Stimulated activated CD8-positive, alpha-beta memory T cell treated with anti-CD3 and anti-CD28 coated beads, Interleukin-4, amount 100 ng/mL, for 1 hour (primary cell): Measurements from ENCODE around the gene CPHXL2.

Source experiments
- DNase-seq, 2 donors: peaks; one replicate each; pipeline ENCODE4 v3.0.0-alpha.2; 2020; ENCODE audit warnings: low read depth in 2 of 2, low spot score in 1 of 2

Gene CPHXL2

DNA sequence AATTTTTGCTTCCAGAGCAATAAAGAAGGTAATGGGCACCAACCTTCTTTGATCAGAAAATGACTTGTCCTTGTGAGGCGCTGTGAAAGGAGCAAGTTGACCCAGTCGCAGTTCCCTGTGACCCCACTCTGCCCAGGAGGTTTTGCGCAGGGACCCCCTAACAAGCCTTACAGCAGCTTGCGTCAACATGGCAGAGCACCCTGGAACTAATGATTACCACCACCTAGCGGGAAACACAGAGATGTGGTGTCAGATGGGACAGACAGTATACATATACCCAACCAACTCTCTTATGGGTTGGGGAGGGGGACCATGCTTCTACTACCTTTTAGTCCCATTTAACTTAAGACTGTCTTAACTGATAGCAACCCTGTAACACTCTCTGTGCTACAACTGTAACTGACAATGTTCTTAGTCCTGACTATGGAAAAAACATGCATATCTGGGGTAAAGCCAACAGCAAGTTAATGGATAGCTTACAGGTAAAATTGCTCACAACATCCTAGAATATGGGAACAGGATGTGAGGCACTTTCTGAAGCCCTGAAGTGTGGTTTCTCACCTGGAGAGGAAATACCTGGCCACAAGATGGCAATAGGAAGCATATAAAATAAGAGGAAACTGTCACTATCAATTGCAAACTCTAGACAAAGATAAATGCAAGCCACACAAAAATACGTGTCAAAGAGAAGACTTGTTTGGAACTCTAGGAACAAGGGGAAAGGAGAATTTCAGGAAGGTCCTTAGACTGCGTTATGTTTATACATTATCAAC, 32.4 kb downstream of the CPHXL2 start:
- no peak for DNase-seq

DNA sequence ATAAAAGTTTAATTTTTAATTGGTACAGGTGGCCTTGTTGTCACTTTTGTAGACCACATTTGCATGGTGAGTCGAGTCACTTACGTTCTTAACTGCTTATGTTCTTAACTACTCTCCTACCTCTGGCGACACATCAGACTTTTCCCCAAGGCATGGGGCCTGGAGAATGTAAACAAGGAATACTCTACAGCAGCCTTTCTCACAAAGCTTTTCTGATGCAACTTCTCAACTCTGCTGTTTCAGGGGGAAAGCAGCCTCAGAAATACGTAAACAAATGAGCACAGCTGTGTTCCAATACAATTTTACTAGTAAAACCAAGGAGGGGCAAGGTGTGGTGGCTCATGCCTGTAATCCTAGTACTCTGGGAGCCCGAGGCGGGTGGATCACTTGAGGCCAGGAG, 36.2 kb downstream of the CPHXL2 start:
- no peak for DNase-seq

- DNase-seq, result no peak
These were observed 41.8 kb downstream of the CPHXL2 start for GRCh38 chr16:75635036-75635435.

GRCh38 chr16:75632857-75633256, 44.0 kb downstream of the CPHXL2 start:
- no peak for DNase-seq

- DNase-seq, result no peak
These were observed 46.8 kb downstream of the CPHXL2 start for GRCh38 chr16:75630052-75630451.

DNA sequence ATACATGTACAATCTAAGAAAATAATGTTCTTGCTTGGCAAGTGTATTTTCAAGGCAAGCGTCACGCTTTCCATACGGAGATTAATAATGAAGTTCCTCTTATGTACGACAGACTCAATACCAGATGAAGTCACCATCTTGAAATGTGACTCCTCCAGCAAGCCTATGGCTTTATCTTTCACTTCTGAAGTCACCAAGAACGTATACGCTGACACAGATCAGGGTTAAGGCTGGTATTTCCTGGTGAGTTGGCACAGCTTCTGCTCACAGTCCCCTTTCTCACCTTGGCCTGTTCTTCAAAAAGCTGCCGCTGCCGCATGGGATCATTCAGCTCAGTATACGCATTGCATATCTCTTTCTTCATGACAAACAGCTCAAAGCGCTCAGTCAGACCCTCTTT, 47.7 kb downstream of the CPHXL2 start:
- DNase-seq, result no peak

- DNase-seq, result no peak
These were observed 48.5 kb downstream of the CPHXL2 start for GRCh38 chr16:75628351-75628750.

- no peak for DNase-seq
These were observed 49.0 kb downstream of the CPHXL2 start for GRCh38 chr16:75627851-75628250.

- DNase-seq, result no peak
These were observed 50.0 kb downstream of the CPHXL2 start for GRCh38 chr16:75626806-75627205.

- no peak for DNase-seq
These were observed 51.9 kb downstream of the CPHXL2 start for GRCh38 chr16:75624921-75625334.

- DNase-seq, result peak; percentile 93
These were observed 53.8 kb downstream of the CPHXL2 start, which contains the start of gene ADAT1 for GRCh38 chr16:75622761-75623605. ADAT1 (minus strand) TSS chr16:75623281; CDS start chr16:75620799, 2,482 bp downstream.

DNA sequence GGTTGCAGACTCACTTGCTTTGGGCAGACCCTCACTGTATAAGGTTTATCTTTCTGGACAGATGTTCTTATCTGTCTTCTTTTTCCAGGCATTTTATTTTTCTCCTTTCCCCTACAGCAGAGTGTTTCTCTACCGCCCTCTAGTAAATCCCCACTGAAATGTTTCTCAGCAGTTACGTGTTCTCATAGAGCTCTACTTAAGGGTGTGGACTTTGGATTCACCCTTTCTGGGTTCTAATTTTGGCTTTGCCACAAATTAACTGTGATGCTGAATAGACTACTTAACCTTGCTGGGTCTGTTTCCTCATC, 55.7 kb downstream of the CPHXL2 start:
- no peak for DNase-seq

DNA sequence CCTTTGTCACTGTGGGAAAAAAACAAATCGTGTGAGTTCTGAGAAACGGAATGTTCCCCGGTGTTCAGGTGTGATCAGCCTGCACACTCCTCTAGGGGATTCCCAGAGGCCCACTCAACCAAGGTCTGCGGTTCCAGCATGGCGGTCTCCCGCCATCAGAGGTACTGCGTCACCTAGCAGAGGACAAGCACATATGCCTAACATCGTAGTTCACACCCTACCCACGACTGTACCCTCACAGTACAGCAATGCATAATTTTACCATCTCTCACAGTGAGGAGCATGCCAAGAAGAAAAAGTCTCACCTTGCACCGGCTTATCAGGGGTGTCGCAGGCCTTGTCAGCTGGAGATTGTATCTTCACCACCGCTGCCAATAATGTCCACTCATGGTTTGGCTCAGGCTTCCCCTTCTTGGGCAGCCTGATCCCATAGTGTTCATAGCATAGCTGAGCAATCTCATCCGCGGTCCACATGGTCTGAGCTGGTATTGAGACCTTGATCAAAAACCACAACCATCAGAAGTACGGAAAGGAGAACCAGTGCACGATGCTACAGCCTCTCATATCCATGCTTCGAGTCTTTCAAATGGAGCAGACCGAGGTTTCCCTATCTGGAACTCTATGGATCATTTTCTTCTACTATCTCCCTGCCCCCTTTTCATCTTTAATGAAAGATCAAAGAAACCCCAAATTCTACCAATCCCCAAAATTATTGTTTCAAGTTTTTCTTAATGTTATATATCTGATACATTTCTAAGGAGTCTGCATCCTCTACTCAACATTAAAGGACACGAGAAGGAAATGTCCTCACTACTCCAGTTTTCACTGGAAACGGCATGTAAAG, 56.3 kb downstream of the CPHXL2 start:
- peak in 1 of 2 donors; percentile 29 for DNase-seq

DNA sequence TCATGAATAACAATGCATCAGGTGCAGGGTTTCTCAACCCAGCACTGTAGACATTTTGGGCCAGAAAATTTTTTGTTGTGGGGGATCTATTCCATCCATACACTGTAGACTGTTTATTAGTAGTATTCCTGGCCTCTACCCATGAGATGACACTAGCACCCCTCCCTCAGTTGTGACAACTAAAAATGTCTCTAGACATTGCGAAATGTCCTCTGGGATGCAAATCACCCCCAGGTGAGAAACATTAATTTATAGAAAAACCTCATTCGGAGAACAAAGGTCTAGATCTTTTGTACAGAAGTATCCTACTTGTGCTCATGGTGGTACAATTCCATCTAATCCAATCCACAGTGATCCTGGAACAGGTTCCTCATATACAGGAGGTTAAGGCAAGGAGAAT, 58.0 kb downstream of the CPHXL2 start:
- DNase-seq, result no peak

DNA sequence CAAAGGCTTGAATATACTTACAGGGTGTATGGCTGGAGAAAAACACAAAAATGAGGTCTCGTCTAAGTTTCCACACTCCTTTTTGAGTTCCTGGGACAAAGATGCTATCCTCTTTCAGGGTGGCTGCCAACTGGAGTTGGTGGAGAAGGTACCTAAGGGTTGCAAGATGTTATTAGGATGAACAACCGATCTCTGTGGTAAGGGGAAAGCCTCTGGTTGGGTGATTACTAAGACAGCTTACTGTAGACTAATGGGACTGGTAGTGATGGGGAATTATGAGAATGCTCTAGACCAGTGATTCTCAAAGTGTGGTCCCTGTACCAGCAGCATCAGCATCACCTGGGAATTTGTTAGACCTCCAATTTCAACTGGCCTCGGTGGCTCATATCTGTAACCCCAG, 59.7 kb downstream of the CPHXL2 start:
- DNase-seq, result no peak

DNA sequence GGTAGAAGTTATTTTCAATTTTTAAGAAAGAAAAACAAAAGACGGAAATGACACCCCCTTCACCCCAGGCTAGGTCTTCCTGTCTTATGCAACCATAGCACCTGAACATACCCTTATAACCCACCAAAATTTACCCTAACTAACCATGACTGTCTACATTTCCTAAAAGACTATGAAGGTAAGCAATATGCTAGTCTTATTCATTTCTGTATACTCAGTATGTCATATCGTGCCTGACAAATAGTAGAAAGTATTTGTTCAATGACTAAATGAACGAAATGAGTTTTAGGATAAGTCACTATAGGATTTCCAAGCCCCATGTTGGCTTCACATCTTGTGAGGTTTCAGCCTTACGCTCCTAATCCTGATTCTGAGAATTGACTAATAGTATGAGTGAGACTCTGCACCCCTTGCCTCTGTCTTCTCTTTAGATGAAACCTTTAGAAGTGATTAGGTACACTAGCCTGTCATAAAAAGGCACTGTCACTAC, 60.2 kb downstream of the CPHXL2 start:
- DNase-seq, result no peak

GRCh38 chr16:75615619-75616018, 61.2 kb downstream of the CPHXL2 start:
- no peak for DNase-seq

DNA sequence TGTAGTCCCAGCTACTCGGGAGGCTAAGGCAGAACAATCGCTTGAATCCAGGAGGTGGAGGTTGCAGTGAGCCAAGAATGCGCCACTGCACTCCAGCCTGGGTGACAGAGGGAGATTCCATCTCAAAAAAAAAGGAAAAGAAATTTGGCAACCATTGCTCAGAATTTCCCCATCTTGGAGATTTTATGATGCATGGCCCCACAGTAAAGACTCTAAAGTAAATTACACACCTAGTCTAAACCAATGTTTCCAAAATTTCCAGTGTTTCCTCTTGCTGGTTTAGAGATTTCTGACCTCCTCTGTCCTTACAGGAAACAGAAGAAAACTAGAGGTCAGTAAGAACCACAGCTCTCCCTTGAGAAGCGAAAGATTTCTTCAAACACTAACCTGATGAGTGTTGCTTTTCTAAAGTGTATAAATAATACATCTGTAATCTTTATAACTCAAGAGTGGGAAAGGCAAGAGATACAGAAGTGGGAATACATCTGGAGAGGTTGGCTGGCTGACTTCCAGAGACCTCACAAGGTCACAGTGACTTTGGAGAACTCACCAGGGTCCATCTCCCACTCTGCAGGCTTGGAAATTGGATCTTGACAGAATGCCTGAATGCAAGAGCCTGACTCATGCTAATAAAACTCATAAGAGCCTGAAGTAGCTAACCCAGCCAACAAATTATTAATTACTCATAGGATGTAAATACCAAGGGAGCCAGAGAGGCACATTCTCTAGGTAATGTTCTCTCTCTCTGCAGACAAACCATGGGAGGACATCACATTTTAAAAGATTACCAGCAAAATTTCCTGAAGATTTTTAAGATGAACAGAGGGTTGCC, 62.5 kb downstream of the CPHXL2 start:
- no peak for DNase-seq
